Measurements from ENCODE around the gene VAC14.

Gene VAC14

DNA sequence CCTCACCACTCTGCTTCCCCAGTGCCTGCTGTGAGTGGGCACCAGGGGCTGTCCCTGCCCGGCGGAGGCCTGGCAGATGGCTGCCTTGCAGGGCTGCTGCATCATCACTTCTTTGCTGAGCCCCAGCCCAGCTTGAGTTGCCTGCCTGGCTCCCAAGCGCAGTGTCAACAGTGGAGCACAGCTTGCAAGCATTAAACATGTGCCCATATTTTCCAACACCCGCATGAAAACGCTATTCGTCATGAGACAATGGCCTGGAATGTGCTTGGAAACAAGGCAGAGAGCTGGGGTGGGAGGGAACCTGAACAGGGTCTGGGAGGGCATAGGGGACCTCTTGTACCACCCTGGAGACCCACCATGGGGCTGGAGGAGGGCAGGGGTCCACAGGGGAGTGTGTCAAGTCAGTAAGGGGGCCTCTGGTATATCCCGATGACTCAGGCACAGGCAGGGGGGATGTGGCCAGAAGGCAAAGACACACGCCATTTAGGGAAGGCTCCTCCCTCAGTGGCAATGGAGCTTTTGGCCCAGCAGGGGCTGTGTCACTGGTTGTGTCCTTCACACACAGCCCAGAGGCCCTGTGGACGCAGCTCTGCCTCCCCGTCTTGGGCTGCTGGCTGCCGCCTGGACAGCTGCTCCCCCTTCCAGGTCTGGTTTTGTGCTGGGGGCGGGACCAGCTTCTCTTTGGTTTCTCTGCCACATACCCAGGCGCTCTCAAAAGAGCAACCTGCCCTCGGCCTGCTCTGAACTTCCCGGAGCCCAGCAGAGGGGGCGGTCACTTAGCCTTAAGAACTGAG, 97.7 kb downstream of the VAC14 start:
- 0 out of 2 replicates have a peak, but pooled peaks have one; percentile 45 for TF ChIP-seq ZBTB7A (IDR thresholded peaks at IDR 0.05; ENCODE audit: low read depth)
- TF ChIP-seq TEAD4 (IDR thresholded peaks at IDR 0.05), result peak; percentile 60
- TF ChIP-seq, protein P1, sequence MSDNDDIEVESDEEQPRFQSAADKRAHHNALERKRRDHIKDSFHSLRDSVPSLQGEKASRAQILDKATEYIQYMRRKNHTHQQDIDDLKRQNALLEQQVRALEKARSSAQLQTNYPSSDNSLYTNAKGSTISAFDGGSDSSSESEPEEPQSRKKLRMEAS (IDR thresholded peaks at IDR 0.05), result peak; percentile 46
- TF ChIP-seq TCF12 (IDR thresholded peaks at IDR 0.05; ENCODE audit: low read depth), result no peak

DNA sequence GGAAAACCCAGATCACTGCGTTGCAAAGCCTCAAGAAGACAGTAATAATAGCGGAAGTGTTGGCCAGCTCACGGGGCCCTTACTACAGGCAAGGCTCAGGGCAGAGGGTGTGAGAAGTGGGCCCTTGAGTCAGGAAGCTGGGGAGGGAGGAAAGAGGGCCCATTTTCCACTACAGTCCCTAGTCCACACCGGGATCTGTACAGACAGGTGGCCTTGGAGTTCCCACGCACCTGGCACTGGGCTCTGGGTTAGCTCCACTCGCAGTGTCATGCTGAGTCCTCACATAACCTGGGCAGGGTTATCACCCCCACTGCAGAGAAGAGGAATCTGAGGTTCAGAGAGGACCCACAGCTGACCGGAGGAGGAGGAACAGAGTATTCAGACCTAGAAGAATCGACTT, 98.3 kb downstream of the VAC14 start:
- TF ChIP-seq EP300 (IDR thresholded peaks at IDR 0.05; ENCODE audit: borderline replicate concordance), result no peak

DNA sequence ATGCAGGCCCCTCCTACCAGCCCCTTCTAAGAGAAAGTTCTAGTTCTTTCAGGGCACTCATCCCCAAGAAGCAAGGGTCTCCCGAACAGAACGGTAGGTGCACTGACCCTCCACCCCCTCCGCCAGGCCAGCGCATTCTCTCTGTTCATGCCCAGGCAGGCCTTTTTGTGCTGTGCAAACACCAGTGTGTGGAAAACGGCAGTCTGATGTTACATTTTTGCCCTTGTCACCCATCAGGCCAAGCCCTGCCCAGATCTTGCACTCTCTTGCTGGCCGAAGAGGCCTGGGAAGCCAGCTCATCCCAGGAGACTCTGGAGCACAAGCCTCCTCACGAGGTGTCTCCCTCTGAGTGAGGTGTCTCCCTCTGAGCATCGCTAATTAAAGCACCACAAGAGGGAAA, 99.0 kb downstream of the VAC14 start:
- TF ChIP-seq FOXM1 (IDR thresholded peaks at IDR 0.05; ENCODE audit: borderline replicate concordance, low read depth) (no peak), TEAD4 (IDR thresholded peaks at IDR 0.05) (no peak), CREB1 (IDR thresholded peaks at IDR 0.05; ENCODE audit: low read depth) (no peak), TAF1 (IDR thresholded peaks at IDR 0.05; ENCODE audit: low read depth) (no peak), EP300 (IDR thresholded peaks at IDR 0.05; ENCODE audit: borderline replicate concordance) (no peak), ZBTB7A (IDR thresholded peaks at IDR 0.05; ENCODE audit: low read depth) (no peak)

DNA sequence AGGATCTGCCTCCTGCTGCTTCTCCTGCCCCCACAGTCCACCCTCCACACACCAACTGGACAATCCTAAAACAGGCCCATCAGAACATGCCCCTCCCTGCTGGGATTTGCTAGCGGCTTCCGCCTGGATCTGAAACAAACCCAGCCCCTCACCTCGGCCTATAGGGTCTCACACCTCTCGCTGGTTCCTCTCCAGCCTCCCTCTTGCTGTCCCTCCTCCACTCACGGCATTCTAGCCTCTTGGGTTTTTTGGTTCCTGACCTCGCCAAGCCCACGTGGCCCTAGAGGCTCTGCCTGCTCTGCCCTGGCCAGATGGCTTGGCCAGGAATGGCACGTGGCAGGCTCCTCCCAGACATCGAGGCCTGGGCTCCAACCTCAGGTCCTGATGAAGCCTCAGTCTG, 99.4 kb downstream of the VAC14 start:
- TF ChIP-seq CEBPB (IDR thresholded peaks at IDR 0.05) (no peak), CREB1 (IDR thresholded peaks at IDR 0.05; ENCODE audit: low read depth) (no peak)

DNA sequence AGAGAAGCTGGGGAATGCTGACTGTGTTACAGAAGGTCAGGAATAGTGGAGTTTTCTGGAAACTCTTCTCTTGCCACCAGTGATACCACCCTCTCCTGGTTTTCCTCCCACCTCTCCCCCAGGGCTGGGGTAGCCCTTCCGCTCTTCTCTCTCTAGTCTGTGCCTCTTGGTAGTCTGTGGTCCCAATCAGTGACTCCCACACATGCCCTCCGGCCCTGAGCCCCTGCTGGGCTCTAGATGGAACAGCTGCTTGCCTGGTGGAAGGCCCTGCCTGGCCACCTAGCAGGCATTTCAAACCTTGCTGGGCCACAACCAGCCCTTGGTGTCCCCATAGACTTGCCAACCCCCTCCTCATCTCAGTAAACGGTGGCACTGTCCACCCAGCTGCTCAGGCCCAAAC, 99.9 kb downstream of the VAC14 start:
- TF ChIP-seq, protein P1 (IDR thresholded peaks at IDR 0.05), result no peak

DNA sequence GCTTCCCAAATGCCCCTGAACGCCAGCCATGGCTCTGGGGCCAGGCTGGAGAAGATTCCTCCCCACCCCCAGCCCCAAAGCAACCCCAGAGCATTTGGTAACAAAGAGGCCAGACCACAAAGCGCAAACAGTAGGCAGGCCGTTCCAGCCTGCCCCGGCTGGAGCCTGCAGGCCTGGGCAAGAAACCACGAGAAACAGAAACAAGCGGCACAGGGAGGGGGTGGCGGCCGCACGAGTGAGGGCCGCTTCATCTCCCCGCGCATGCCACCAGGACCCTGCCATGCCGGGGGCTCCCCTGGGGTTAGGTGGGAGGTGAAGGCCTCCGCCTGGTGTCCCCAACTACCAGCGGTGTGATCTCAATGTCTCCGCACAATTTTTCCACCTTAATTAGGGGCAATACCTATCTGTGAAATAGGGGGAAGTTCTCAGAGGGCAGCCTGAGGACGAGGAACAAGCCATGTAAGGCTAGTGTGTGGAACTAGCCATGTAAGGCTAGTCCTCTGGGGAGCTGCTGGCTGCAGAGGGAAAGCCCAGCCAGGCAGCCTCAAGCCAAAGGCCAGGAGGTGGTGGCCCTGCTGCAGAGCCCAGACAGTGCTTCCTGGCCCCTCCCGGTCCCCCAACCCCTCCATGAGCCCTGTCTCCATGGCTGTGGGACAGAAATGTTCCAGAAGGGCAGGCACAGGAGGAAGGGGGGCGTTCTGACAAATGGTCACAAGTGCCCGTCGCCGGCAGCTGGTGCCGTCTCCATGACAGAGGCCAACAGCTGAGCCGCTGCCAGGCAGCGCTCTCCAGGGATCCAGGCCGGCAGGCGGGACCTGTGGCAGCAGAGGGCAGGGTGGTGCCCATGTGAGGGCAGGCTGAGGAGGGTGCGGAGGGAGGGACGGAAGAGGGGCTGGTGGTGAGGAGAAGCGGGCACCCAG, 100.6 kb downstream of the VAC14 start:
- TF ChIP-seq EP300 (IDR thresholded peaks at IDR 0.05; ENCODE audit: borderline replicate concordance), result no peak
- TF ChIP-seq TAF1 (IDR thresholded peaks at IDR 0.05; ENCODE audit: low read depth), result no peak
- no peak for TF ChIP-seq FOXM1 (IDR thresholded peaks at IDR 0.05; ENCODE audit: borderline replicate concordance, low read depth)
- TF ChIP-seq, protein P1 (IDR thresholded peaks at IDR 0.05), result no peak
- TF ChIP-seq CREB1 (IDR thresholded peaks at IDR 0.05; ENCODE audit: low read depth), result no peak
- TF ChIP-seq RAD21 (IDR thresholded peaks at IDR 0.05; ENCODE audit: low read depth), result no peak
- no peak for TF ChIP-seq NFIC (IDR thresholded peaks at IDR 0.05)
- no peak for TF ChIP-seq EGR1 (IDR thresholded peaks at IDR 0.05)
- no peak for TF ChIP-seq ZBTB7A (IDR thresholded peaks at IDR 0.05; ENCODE audit: low read depth)
- TF ChIP-seq TCF12 (IDR thresholded peaks at IDR 0.05; ENCODE audit: low read depth), result no peak
- TF ChIP-seq, protein P2, sequence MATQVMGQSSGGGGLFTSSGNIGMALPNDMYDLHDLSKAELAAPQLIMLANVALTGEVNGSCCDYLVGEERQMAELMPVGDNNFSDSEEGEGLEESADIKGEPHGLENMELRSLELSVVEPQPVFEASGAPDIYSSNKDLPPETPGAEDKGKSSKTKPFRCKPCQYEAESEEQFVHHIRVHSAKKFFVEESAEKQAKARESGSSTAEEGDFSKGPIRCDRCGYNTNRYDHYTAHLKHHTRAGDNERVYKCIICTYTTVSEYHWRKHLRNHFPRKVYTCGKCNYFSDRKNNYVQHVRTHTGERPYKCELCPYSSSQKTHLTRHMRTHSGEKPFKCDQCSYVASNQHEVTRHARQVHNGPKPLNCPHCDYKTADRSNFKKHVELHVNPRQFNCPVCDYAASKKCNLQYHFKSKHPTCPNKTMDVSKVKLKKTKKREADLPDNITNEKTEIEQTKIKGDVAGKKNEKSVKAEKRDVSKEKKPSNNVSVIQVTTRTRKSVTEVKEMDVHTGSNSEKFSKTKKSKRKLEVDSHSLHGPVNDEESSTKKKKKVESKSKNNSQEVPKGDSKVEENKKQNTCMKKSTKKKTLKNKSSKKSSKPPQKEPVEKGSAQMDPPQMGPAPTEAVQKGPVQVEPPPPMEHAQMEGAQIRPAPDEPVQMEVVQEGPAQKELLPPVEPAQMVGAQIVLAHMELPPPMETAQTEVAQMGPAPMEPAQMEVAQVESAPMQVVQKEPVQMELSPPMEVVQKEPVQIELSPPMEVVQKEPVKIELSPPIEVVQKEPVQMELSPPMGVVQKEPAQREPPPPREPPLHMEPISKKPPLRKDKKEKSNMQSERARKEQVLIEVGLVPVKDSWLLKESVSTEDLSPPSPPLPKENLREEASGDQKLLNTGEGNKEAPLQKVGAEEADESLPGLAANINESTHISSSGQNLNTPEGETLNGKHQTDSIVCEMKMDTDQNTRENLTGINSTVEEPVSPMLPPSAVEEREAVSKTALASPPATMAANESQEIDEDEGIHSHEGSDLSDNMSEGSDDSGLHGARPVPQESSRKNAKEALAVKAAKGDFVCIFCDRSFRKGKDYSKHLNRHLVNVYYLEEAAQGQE (IDR thresholded peaks at IDR 0.05; ENCODE audit: low read depth), result no peak
- TF ChIP-seq, protein P3, sequence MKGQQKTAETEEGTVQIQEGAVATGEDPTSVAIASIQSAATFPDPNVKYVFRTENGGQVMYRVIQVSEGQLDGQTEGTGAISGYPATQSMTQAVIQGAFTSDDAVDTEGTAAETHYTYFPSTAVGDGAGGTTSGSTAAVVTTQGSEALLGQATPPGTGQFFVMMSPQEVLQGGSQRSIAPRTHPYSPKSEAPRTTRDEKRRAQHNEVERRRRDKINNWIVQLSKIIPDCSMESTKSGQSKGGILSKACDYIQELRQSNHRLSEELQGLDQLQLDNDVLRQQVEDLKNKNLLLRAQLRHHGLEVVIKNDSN (IDR thresholded peaks at IDR 0.05), result no peak
- no peak for TF ChIP-seq CEBPB (IDR thresholded peaks at IDR 0.05)
- no peak for TF ChIP-seq YY1 (IDR thresholded peaks at IDR 0.05; ENCODE audit: low read depth)
- no peak for TF ChIP-seq TEAD4 (IDR thresholded peaks at IDR 0.05)

DNA sequence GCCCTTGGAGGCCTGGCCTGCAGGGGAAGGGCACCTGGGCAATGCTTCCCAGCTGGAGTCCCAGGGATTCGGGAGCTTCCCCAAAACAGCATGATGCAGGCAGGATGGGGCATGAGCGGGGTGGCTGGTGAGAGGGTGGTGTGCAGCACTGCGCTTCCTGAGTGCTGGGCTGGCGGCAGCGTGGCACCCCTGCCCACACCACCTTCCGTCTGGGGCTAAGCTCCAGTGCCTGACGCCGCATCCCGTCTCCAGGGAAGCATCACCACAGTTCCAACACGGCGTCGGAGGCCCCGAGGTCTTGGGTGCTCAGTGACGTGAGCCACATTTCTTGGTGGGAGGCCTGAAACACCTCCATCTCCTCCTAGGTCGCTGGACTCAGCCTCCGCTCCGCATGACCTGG, 101.3 kb downstream of the VAC14 start:
- TF ChIP-seq EP300 (IDR thresholded peaks at IDR 0.05; ENCODE audit: borderline replicate concordance) (no peak), RAD21 (IDR thresholded peaks at IDR 0.05; ENCODE audit: low read depth) (no peak), TCF12 (IDR thresholded peaks at IDR 0.05; ENCODE audit: low read depth) (no peak), TEAD4 (IDR thresholded peaks at IDR 0.05) (no peak), CREB1 (IDR thresholded peaks at IDR 0.05; ENCODE audit: low read depth) (no peak), TAF1 (IDR thresholded peaks at IDR 0.05; ENCODE audit: low read depth) (no peak), YY1 (IDR thresholded peaks at IDR 0.05; ENCODE audit: low read depth) (no peak), ZBTB7A (IDR thresholded peaks at IDR 0.05; ENCODE audit: low read depth) (no peak), EGR1 (IDR thresholded peaks at IDR 0.05) (no peak), CEBPB (IDR thresholded peaks at IDR 0.05) (no peak), FOXM1 (IDR thresholded peaks at IDR 0.05; ENCODE audit: borderline replicate concordance, low read depth) (no peak)
- TF ChIP-seq, protein P1 (IDR thresholded peaks at IDR 0.05), result no peak
- TF ChIP-seq, protein P3 (IDR thresholded peaks at IDR 0.05), result no peak
- TF ChIP-seq, protein P2 (IDR thresholded peaks at IDR 0.05; ENCODE audit: low read depth), result no peak
